HepG2 (cell line): ENCODE measurements around the gene THOC6. TPM values are rescaled to one million over a fixed set of nuclear protein-coding genes. Genes with fewer than 3 reads are reported as not detected.

Experiments
- ARID4A ChIP-seq: sonication (generic); formaldehyde crosslinking; IDR thresholded peaks from 2 replicates; pipeline ENCODE4 v1.5.0; 2020; ENCODE audit warnings: mild to moderate bottlenecking, missing genetic modification reagents, borderline replicate concordance
- ESRRA ChIP-seq: sonication (generic); formaldehyde crosslinking; IDR thresholded peaks from 2 replicates; pipeline ENCODE4 v1.5.1; 2020; ENCODE audit warnings: mild to moderate bottlenecking, low read depth, missing genetic modification reagents
- HMGA1 ChIP-seq: sonication (generic); formaldehyde crosslinking; conservative IDR thresholded peaks from 2 replicates; pipeline ENCODE4 v1.4.0; 2020; ENCODE audit warnings: missing genetic modification reagents
- HOXA9 ChIP-seq: sonication (generic); formaldehyde crosslinking; IDR thresholded peaks from 2 replicates; pipeline ENCODE4 v1.8.1; 2022; ENCODE audit warnings: missing genetic modification reagents, mild to moderate bottlenecking, moderate library complexity, borderline replicate concordance
- KIAA2018 ChIP-seq: sonication (generic); formaldehyde crosslinking; IDR thresholded peaks from 2 replicates; pipeline ENCODE4 v1.5.0; 2020; ENCODE audit warnings: mild to moderate bottlenecking, missing genetic modification reagents, borderline replicate concordance
- MYNN ChIP-seq: sonication (generic); formaldehyde crosslinking; IDR thresholded peaks from 2 replicates; pipeline ENCODE4 v1.4.0; 2020; ENCODE audit warnings: mild to moderate bottlenecking, low read depth, missing genetic modification reagents
- PRDM4 ChIP-seq: sonication (generic); formaldehyde crosslinking; IDR thresholded peaks from 2 replicates; pipeline ENCODE4 v1.9.0; 2021; ENCODE audit warnings: missing genetic modification reagents, borderline replicate concordance
- SMARCE1 ChIP-seq: fragments of 450-650 bp; IDR thresholded peaks from 2 replicates; pipeline ENCODE4 v1.6.1; 2017; ENCODE audit warnings: borderline replicate concordance
- SMC3 ChIP-seq: IDR thresholded peaks from 2 replicates; pipeline ENCODE4 v1.6.1; 2011; ENCODE audit warnings: low read length, improper control_type of control experiment
- SOX5 ChIP-seq: IDR thresholded peaks from 2 replicates; pipeline ENCODE4 v1.6.1; 2016; ENCODE audit warnings: borderline replicate concordance
- SRF ChIP-seq: IDR thresholded peaks from 2 replicates; pipeline ENCODE4 v1.6.1; 2011; ENCODE audit warnings: mild to moderate bottlenecking, low read depth, low read length, moderate library complexity
- ZFP82 ChIP-seq: sonication (generic); formaldehyde crosslinking; IDR thresholded peaks from 2 replicates; pipeline ENCODE4 v1.5.1; 2020; ENCODE audit warnings: mild to moderate bottlenecking, missing genetic modification reagents, borderline replicate concordance
- ZNF256 ChIP-seq: sonication (generic); formaldehyde crosslinking; conservative IDR thresholded peaks from 2 replicates; pipeline ENCODE4 v1.4.0; 2020; ENCODE audit warnings: missing genetic modification reagents
- ZNF556 ChIP-seq: sonication (generic); formaldehyde crosslinking; IDR thresholded peaks from 2 replicates; pipeline ENCODE4 v1.4.0; 2020; ENCODE audit warnings: mild to moderate bottlenecking, missing genetic modification reagents, borderline replicate concordance
- polyA plus RNA-seq, 8 experiments: library from polyadenylated mRNA; depleted of rRNA in 3 of 8; stranded (reverse) in 7 of 8; unstranded in 1 of 8; fragments of >200 nt; fragmentation: Illumina TruSeq in 4 of 8; extraction: Trizol in 4 of 8; gene quantifications; 2 replicates each; pipeline versions ENCODE4 v1.2.1 to v1.2.3, GENCODE V29; 2011 to 2016; ENCODE audit warnings: low read depth in 4 of 8, missing spikeins in 1 of 8, mixed read lengths in 1 of 8; ENCODE audit not compliant: insufficient read depth in 1 of 8
- total RNA-seq, 5 experiments: library from RNA; depleted of rRNA; stranded (reverse); fragments of >200 nt; fragmentation: Illumina TruSeq; extraction: Trizol; gene quantifications; 2 replicates each; pipeline ENCODE4 v1.2.3, GENCODE V29; 2016; ENCODE audit warnings: low read depth in 1 of 5

Gene THOC6
- total and polyA plus RNA-seq, 2 of the 13 experiments (the other 11 are each of a cell fraction or from before 2014, with no cell fraction given) = 32.1 to 37.0 TPM

GRCh38 chr16:3021449-3022207, 2.2 kb upstream of the THOC6 start (continued):
- TF ChIP-seq KIAA2018 = no peak
- no peak for TF ChIP-seq ZNF556 (CRISPR knock-in tag)
- TF ChIP-seq SOX5 (CRISPR knock-in tag) = no peak
- no peak for TF ChIP-seq MYNN
- no peak for TF ChIP-seq HMGA1 (CRISPR knock-in tag)
- no peak for TF ChIP-seq SMARCE1
- TF ChIP-seq SMC3 = no peak
- no peak for TF ChIP-seq ESRRA (CRISPR knock-in tag)
- no peak for TF ChIP-seq SRF
- TF ChIP-seq PRDM4 (CRISPR knock-in tag) = no peak
- TF ChIP-seq ARID4A (CRISPR knock-in tag) = no peak
- peak; percentile 32; the same call in 1 of the 2 replicates for TF ChIP-seq ZFP82
- no peak for TF ChIP-seq ZNF256 (CRISPR knock-in tag)
- TF ChIP-seq HOXA9 (CRISPR knock-in tag) = no peak
